Sigmoid colon (tissue), 4 donors: ENCODE results near the gene BRSK2.

Source experiments
- CTCF ChIP-seq, 4 experiments: fragments of 450-650 bp in 3 of 4; fragments of 200-600 bp in 1 of 4; IDR thresholded peaks; one replicate each; pipeline ENCODE4 v1.5.1; 2016 to 2019; ENCODE audit warnings: antibody characterized with exemption in 4 of 4, mild to moderate bottlenecking in 3 of 4, moderate library complexity in 2 of 4
- POLR2A ChIP-seq, 2 donors: fragments of 450-650 bp; IDR thresholded peaks; one replicate each; pipeline ENCODE4 v1.6.1; 2016; ENCODE audit warnings: antibody characterized with exemption in 2 of 2, mild to moderate bottlenecking in 2 of 2, moderate library complexity in 2 of 2
- POLR2AphosphoS5 ChIP-seq, 4 donors: sonication (generic); formaldehyde crosslinking; IDR thresholded peaks; one replicate each; pipeline ENCODE4 v1.6.1; 2017; ENCODE audit warnings: antibody characterized with exemption in 4 of 4

DNA sequence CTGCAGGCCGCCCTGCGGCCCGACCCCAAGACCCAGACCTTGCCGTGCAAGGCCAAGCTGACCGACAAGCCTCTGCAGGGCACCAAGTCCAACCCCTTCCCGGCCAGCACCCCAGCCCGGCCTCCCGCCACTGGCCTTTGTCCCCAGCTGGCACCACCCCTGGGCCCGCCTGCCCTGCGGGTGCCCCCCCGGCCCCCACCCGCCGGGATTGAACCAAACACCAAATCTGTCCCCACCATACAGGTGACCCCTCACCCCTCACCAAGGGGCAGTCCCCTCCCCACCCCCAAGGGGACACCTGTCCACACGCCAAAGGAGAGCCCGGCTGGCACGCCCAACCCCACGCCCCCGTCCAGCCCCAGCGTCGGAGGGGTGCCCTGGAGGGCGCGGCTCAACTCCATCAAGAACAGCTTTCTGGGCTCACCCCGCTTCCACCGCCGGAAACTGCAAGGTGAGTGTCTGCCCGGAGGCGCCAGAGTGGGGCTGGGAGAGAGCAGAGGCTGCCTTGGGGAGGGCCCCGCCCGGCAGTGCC lies 60.7 kb downstream of the BRSK2 start:
- no peak for TF ChIP-seq POLR2A (IDR thresholded peaks at IDR 0.05)
- no peak for TF ChIP-seq CTCF (IDR thresholded peaks at IDR 0.05)
- no peak for TF ChIP-seq POLR2AphosphoS5 (IDR thresholded peaks at IDR 0.05)
